SH-SY5Y (cell line): ENCODE data around the gene GPR68.

Experiments
- GATA2 ChIP-seq: IDR thresholded peaks from 2 replicates; pipeline ENCODE4 v1.6.1; 2011; ENCODE audit warnings: mild to moderate bottlenecking, low read depth, low read length
- GATA3 ChIP-seq: IDR thresholded peaks from 2 replicates; pipeline ENCODE4 v1.6.1; 2011; ENCODE audit warnings: low read depth, mild to moderate bottlenecking, low read length, moderate library complexity

DNA sequence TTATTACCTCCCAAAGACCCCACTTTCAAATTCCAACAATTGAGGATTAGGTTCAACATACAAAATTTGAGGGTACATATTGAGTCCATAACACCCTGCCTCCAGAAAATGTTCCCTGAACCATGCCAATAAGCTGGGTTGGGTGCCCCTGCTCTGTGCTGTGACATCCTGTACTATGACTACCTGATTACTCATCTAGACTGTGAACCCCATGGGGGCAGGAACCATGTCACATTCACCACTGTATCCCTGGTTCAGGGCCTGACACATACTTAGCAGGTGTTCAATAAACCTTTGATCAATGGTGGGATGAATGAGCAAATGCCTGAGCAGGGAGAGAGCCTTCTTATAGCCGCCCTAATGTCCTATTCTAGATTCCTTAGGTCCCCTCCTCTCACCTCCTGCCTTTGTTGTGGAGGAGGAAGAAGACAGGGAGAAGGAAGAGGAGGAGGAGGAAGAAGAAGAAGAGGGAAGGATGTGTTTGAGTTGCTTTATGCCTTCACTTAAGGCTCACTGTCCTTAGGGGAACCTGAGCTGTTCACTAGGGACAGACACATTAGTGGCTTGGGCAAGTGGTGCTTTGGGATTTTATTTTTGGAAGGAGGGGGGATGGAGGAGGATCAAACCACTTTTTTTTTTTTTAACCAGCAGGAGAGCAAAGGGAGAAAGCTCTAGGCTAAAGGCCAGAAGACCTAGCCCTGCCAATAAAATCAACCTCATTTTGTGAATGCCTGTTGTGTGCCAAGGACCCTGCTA, 21.3 kb downstream of the GPR68 start:
- TF ChIP-seq GATA2 = no peak
- TF ChIP-seq GATA3 = no peak
